RWPE2 (cell line): Measurements from ENCODE around the gene MYO5A.
A peak's percentile ranks its signal among the peaks of the same experiment; 100 is the strongest.
"Not testable (repeated sequence)": the region's sequence is repeated elsewhere in the genome, so short reads cannot be mapped to it uniquely, and the experiment has no call there.

ENCODE experiments used
- ATAC-seq: fragments of 200-7000 bp; cut with Tn5 transposase; 3 replicates; pipeline ENCODE4 v1.9.1; 2021; ENCODE audit warnings: low read depth
- DNase-seq: peaks from one replicate; pipeline ENCODE4 v3.0.0-alpha.2; 2020; ENCODE audit warnings: low spot score
- H3K27ac ChIP-seq: fragments of 450-650 bp; 2 replicates; pipeline ENCODE4 v1.5.1; 2017; ENCODE audit warnings: mild to moderate bottlenecking; ENCODE audit not compliant: poor library complexity, severe bottlenecking
- H3K27me3 ChIP-seq: fragments of 250-450 bp; sonication (Bioruptor Pico); 2 replicates; pipeline ENCODE4 v1.5.1; 2021; ENCODE audit warnings: mild to moderate bottlenecking, moderate library complexity; ENCODE audit not compliant: insufficient read depth, poor library complexity, severe bottlenecking
- H3K36me3 ChIP-seq: fragments of 250-450 bp; sonication (Bioruptor Pico); 2 replicates; pipeline ENCODE4 v1.5.1; 2020; ENCODE audit warnings: low read depth, mild to moderate bottlenecking, moderate library complexity
- H3K4me1 ChIP-seq: fragments of 250-450 bp; sonication (Bioruptor Pico); 2 replicates; pipeline ENCODE4 v1.5.1; 2021; ENCODE audit warnings: mild to moderate bottlenecking, moderate library complexity; ENCODE audit not compliant: insufficient read depth, poor library complexity, severe bottlenecking
- H3K4me3 ChIP-seq: fragments of 250-450 bp; sonication (Bioruptor Pico); 2 replicates; pipeline ENCODE4 v1.5.1; 2021; ENCODE audit warnings: mild to moderate bottlenecking, moderate library complexity; ENCODE audit not compliant: severe bottlenecking
- H3K9me3 ChIP-seq: fragments of 250-450 bp; sonication (Bioruptor Pico); 2 replicates; pipeline ENCODE4 v1.5.1; 2021; ENCODE audit warnings: mild to moderate bottlenecking, moderate library complexity; ENCODE audit not compliant: severe bottlenecking
- CTCF ChIP-seq: fragments of 450-650 bp; IDR thresholded peaks from one replicate; pipeline ENCODE4 v1.5.1; 2017; ENCODE audit warnings: mild to moderate bottlenecking, moderate library complexity; ENCODE audit not compliant: poor library complexity, severe bottlenecking

Gene MYO5A

DNA sequence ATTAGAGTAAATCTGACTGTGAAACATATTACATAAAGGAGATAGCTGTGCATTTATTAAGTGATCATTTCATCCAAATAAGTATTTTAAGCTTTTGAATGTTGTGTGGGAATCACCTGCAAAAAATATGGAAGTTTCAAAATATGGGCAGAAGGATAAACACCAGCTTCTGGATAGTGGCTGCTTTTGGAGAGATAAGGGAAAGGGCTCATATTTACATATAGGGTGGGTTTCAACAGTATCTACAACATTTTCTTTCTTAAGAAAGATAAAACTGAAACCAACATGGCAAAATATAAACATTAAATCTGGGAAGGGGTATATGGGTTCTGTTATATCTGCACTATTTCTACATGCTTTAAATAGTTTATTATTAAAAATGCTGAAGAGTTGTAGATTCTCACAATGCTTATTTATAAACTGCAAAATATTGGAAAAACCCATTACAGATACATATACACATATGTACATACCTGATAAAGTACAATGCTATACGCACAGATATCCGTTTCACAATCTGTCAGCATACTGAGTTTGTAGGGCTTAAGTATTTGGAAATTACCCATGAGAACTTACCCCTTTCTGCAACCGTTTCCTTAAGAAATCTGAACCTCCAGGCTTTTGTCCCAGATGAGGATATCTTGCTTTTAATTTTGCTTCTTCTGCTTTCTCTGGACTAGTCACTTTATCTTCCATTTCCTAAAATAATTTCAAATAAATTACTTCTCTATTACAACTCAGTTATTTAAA is 28.0 kb upstream of the MYO5A start:
- H3K27ac ChIP-seq, result peak overlapping the region; percentile 74
- peaks cover 47% of the 10 kb centered on the region for H3K4me1 ChIP-seq
- no peak for DNase-seq
- ATAC-seq, result no peak
- no peaks in the 10 kb centered on the region for H3K27me3 ChIP-seq
- TF ChIP-seq CTCF, result no peak
- peaks cover 83% of the 10 kb centered on the region for H3K36me3 ChIP-seq
- H3K4me3 ChIP-seq, result no peak overlapping the region
- H3K9me3 ChIP-seq, result no peaks in the 10 kb centered on the region

DNA sequence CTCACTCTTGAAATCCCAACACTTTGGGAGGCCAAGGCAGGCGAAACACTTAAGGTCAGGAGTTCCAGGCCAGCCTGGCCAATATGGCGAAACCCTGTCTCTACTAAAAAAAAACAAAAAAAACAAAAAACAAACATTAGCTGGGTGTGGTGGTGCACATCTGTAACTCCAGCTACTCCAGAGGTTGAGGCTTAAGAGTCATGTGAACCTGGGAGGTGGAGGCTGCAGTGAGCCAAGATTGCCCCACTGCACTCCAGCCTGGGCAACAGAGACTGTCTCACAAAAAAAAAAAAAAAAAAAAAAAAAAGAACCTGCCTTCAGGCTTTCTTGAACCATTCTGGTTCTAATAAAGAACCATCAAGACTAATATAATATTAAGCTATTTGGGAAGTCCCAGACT is 23.6 kb upstream of the MYO5A start:
- Histone ChIP-seq H3K27me3 (no peaks in the 10 kb centered on the region), H3K27ac (no peak overlapping the region), H3K36me3 (peaks cover 95% of the 10 kb centered on the region), H3K9me3 (no peaks in the 10 kb centered on the region), H3K4me3 (no peak overlapping the region), H3K4me1 (peaks cover 12% of the 10 kb centered on the region)
- DNase-seq (no peak), ATAC-seq (no peak)
- TF ChIP-seq CTCF, result no peak

DNA sequence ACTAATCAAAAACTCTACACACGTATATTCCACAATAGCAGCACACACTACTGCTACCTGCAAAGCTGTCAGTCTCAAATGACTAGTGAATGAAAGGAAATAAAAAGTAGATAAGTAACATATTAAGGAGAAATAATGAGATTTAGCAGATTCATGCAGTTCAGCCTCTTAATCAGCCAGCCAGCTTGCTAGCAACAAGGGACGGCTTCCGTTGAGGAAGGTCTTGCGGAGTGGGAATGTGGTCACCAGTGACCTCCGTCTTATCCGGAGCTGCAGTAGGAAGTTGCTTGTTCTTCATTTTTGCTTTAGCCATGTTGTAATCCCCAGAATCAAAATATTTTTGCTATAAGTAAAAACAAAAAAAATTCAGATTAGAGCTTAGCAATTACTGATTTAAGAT is 23.1 kb upstream of the MYO5A start:
- H3K36me3 ChIP-seq, result peaks cover 95% of the 10 kb centered on the region

GRCh38 chr15:52551186-52551585 is 22.5 kb upstream of the MYO5A start:
- DNase-seq, H3K4me1 ChIP-seq, H3K27me3 ChIP-seq, H3K4me3 ChIP-seq, H3K9me3 ChIP-seq, ATAC-seq, H3K27ac ChIP-seq: not testable (repeated sequence)
- H3K36me3 ChIP-seq, result peaks cover 95% of the 10 kb centered on the region

More for the DNA sequence above, 23.1 kb upstream of the MYO5A start:
- no peak overlapping the region for H3K4me3 ChIP-seq
- TF ChIP-seq CTCF, result no peak
- DNase-seq (no peak), ATAC-seq (no peak)
- H3K27ac ChIP-seq, result no peak overlapping the region
- no peaks in the 10 kb centered on the region for H3K9me3 ChIP-seq
- H3K4me1 ChIP-seq, result peaks cover 6% of the 10 kb centered on the region
- no peaks in the 10 kb centered on the region for H3K27me3 ChIP-seq

DNA sequence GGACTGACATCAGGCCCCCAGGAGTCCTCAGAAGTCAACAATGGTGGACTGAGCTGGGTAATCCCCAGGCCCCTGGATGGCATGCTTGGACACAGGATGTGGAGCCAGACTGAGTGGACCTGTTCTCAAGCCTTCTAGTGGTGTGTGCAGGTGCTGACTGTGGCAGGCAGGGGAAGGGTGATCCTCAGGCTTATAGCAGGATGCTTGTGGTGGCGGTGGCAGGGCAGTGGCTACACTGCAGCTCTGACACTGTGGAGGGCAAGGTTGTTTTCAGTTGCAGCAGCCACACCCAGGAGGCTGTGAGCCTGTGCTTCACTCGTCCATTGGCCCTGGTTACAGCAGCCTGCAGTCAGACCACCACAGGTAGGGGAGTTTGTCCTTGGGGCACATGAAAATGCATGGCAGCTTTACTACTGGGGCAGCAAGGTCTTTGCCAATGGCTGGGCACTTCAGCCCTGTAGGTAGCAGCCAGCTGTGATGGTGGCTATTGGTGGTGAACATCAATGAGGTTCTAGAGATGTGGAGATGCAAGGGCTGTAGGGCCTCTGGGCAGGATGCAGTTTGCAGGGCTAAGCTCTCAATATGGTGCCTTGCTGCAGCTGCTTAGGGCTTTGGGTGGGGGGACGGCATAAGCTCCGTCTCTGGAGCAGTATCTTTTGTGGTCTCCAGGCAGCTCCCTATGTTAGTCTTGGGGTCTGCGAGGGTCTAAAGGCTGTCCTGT is 17.5 kb upstream of the MYO5A start:
- peaks cover 6% of the 10 kb centered on the region for H3K4me1 ChIP-seq
- no peaks in the 10 kb centered on the region for H3K27me3 ChIP-seq
- peaks cover 56% of the 10 kb centered on the region for H3K36me3 ChIP-seq
- H3K9me3 ChIP-seq, result no peaks in the 10 kb centered on the region
- ATAC-seq (peak; percentile 33), DNase-seq (no peak)
- no peak for TF ChIP-seq CTCF
- H3K4me3 ChIP-seq, result no peak overlapping the region
- H3K27ac ChIP-seq, result no peak overlapping the region
